HL-60 (cell line): ENCODE data around the gene KMT5B.

Source experiments
- GABPA ChIP-seq: IDR thresholded peaks from 2 replicates; pipeline ENCODE4 v1.6.1; 2012; ENCODE audit warnings: low read depth
- POLR2AphosphoS5 ChIP-seq: IDR thresholded peaks from 2 replicates; pipeline ENCODE4 v1.6.1; 2012; ENCODE audit warnings: low read depth
- REST ChIP-seq: IDR thresholded peaks from 2 replicates; pipeline ENCODE4 v1.6.1; 2012; ENCODE audit warnings: low read depth; ENCODE audit not compliant: insufficient replicate concordance
- SPI1 ChIP-seq: IDR thresholded peaks from 2 replicates; pipeline ENCODE4 v1.6.1; 2012; ENCODE audit warnings: low read depth, mild to moderate bottlenecking, borderline replicate concordance
- TF ChIP-seq, protein P1 (sequence below): IDR thresholded peaks from one replicate; pipeline ENCODE4 v1.5.1; 2011; ENCODE audit warnings: low read length, control low read depth, inconsistent platforms; ENCODE audit not compliant: insufficient read depth

DNA sequence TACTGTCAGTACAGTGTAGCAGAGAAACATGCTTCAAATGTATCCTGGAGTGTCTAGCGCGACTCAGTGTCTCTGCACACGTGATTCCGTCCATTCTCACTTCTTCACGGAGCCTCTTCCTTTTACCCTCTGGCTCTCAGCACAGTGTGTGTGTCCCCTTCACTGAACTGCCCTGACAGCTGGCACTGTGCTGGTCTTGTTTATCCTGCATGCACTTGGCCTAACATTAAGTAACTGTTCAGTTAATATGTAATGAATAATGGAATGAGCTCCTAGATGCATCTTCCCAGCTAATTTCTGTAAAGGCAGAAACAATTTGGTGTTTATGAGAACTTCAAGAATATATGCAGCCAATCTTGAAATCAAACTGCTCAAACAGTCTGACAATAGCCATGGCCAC lies 44.4 kb downstream of the KMT5B start:
- TF ChIP-seq, protein P1, sequence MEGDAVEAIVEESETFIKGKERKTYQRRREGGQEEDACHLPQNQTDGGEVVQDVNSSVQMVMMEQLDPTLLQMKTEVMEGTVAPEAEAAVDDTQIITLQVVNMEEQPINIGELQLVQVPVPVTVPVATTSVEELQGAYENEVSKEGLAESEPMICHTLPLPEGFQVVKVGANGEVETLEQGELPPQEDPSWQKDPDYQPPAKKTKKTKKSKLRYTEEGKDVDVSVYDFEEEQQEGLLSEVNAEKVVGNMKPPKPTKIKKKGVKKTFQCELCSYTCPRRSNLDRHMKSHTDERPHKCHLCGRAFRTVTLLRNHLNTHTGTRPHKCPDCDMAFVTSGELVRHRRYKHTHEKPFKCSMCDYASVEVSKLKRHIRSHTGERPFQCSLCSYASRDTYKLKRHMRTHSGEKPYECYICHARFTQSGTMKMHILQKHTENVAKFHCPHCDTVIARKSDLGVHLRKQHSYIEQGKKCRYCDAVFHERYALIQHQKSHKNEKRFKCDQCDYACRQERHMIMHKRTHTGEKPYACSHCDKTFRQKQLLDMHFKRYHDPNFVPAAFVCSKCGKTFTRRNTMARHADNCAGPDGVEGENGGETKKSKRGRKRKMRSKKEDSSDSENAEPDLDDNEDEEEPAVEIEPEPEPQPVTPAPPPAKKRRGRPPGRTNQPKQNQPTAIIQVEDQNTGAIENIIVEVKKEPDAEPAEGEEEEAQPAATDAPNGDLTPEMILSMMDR = no peak
- TF ChIP-seq POLR2AphosphoS5 (no peak), REST (no peak), GABPA (no peak), SPI1 (no peak)
